ENCODE data around the gene MCM3AP. TPM values are rescaled to one million over a fixed set of nuclear protein-coding genes. Genes with fewer than 3 reads are reported as not detected.
"Not testable (repeated sequence)": the region's sequence is repeated elsewhere in the genome, so short reads cannot be mapped to it uniquely, and the experiment has no call there.

Gene MCM3AP
- total RNA-seq, 1 donor from 2014 or later, result 138 TPM

GRCh38 chr21:46223661-46224060 lies 61.8 kb downstream of the MCM3AP start:
- H3K36me3 Mint-ChIP-seq (ENCODE audit: low read depth), result peaks cover 33% of the 10 kb centered on the region
- intact Hi-C loops (cut with micrococcal nuclease); DNase-seq (ENCODE audit: low spot score); H3K27me3 Mint-ChIP-seq (ENCODE audit: low read depth); H3K9me3 Mint-ChIP-seq; H3K27ac Mint-ChIP-seq; H3K4me3 Mint-ChIP-seq (ENCODE audit: low read depth): not testable (repeated sequence)
- peaks cover 25% of the 10 kb centered on the region for H3K4me1 Mint-ChIP-seq (ENCODE audit: low read depth)

GRCh38 chr21:46223217-46223616 lies 62.2 kb downstream of the MCM3AP start:
- H3K4me1 Mint-ChIP-seq (ENCODE audit: low read depth), result peaks cover 25% of the 10 kb centered on the region
- H3K27me3 Mint-ChIP-seq (ENCODE audit: low read depth), result no peaks in the 10 kb centered on the region
- peaks cover 33% of the 10 kb centered on the region for H3K36me3 Mint-ChIP-seq (ENCODE audit: low read depth)
- no peak overlapping the region for H3K27ac Mint-ChIP-seq
- H3K4me3 Mint-ChIP-seq (ENCODE audit: low read depth), result no peak overlapping the region
- H3K9me3 Mint-ChIP-seq, result no peaks in the 10 kb centered on the region
- DNase-seq (ENCODE audit: low spot score), result no peak
- intact Hi-C loops (cut with micrococcal nuclease), result no loop called here

GRCh38 chr21:46222436-46223116 lies 62.8 kb downstream of the MCM3AP start:
- Mint-ChIP-seq H3K9me3 (no peaks in the 10 kb centered on the region), H3K27ac (no peak overlapping the region), H3K27me3 (ENCODE audit: low read depth) (no peaks in the 10 kb centered on the region), H3K36me3 (ENCODE audit: low read depth) (peaks cover 33% of the 10 kb centered on the region), H3K4me1 (ENCODE audit: low read depth) (peaks cover 21% of the 10 kb centered on the region), H3K4me3 (ENCODE audit: low read depth) (no peak overlapping the region)
- no peak for DNase-seq (ENCODE audit: low spot score)
- intact Hi-C loops (cut with micrococcal nuclease), result no loop called here

- H3K27ac Mint-ChIP-seq, result no peak overlapping the region
- no peaks in the 10 kb centered on the region for H3K27me3 Mint-ChIP-seq (ENCODE audit: low read depth)
These were observed 63.6 kb downstream of the MCM3AP start for GRCh38 chr21:46221664-46222435.

GRCh38 chr21:46220847-46221246 lies 64.6 kb downstream of the MCM3AP start:
- H3K27me3 Mint-ChIP-seq (ENCODE audit: low read depth), result no peaks in the 10 kb centered on the region
- H3K27ac Mint-ChIP-seq, result no peak overlapping the region
- no peak for DNase-seq (ENCODE audit: low spot score)
- H3K36me3 Mint-ChIP-seq (ENCODE audit: low read depth), result peaks cover 30% of the 10 kb centered on the region
- no peak overlapping the region for H3K4me3 Mint-ChIP-seq (ENCODE audit: low read depth)
- H3K9me3 Mint-ChIP-seq, result no peaks in the 10 kb centered on the region
- intact Hi-C loops (cut with micrococcal nuclease), result no loop called here
- peaks cover 5% of the 10 kb centered on the region for H3K4me1 Mint-ChIP-seq (ENCODE audit: low read depth)

More at GRCh38 chr21:46221664-46222435, 63.6 kb downstream of the MCM3AP start:
- peaks cover 33% of the 10 kb centered on the region for H3K36me3 Mint-ChIP-seq (ENCODE audit: low read depth)
- DNase-seq (ENCODE audit: low spot score), result no peak
- no peaks in the 10 kb centered on the region for H3K9me3 Mint-ChIP-seq
- intact Hi-C loops (cut with micrococcal nuclease), result no loop called here
- no peak overlapping the region for H3K4me3 Mint-ChIP-seq (ENCODE audit: low read depth)
- peaks cover 14% of the 10 kb centered on the region for H3K4me1 Mint-ChIP-seq (ENCODE audit: low read depth)

GRCh38 chr21:46220275-46220810 lies 65.1 kb downstream of the MCM3AP start:
- intact Hi-C loops (cut with micrococcal nuclease), result no loop called here
- H3K4me1 Mint-ChIP-seq (ENCODE audit: low read depth), result no peaks in the 10 kb centered on the region
- no peak overlapping the region for H3K27ac Mint-ChIP-seq
- no peak overlapping the region for H3K4me3 Mint-ChIP-seq (ENCODE audit: low read depth)
- peaks cover 25% of the 10 kb centered on the region for H3K36me3 Mint-ChIP-seq (ENCODE audit: low read depth)
- H3K9me3 Mint-ChIP-seq, result no peaks in the 10 kb centered on the region
- no peak for DNase-seq (ENCODE audit: low spot score)
- H3K27me3 Mint-ChIP-seq (ENCODE audit: low read depth), result no peaks in the 10 kb centered on the region

- DNase-seq (ENCODE audit: low spot score), result no peak
- no peaks in the 10 kb centered on the region for H3K4me1 Mint-ChIP-seq (ENCODE audit: low read depth)
These were observed 65.7 kb downstream of the MCM3AP start for GRCh38 chr21:46219591-46220239.

GRCh38 chr21:46218906-46219590 lies 66.4 kb downstream of the MCM3AP start:
- Mint-ChIP-seq H3K4me1 (ENCODE audit: low read depth) (no peaks in the 10 kb centered on the region), H3K27ac (no peak overlapping the region), H3K9me3 (no peaks in the 10 kb centered on the region), H3K27me3 (ENCODE audit: low read depth) (no peaks in the 10 kb centered on the region), H3K4me3 (ENCODE audit: low read depth) (no peak overlapping the region), H3K36me3 (ENCODE audit: low read depth) (peaks cover 21% of the 10 kb centered on the region)
- intact Hi-C loops (cut with micrococcal nuclease), result no loop called here
- DNase-seq (ENCODE audit: low spot score), result no peak

More at GRCh38 chr21:46219591-46220239, 65.7 kb downstream of the MCM3AP start:
- intact Hi-C loops (cut with micrococcal nuclease), result no loop called here
- Mint-ChIP-seq H3K27me3 (ENCODE audit: low read depth) (no peaks in the 10 kb centered on the region), H3K36me3 (ENCODE audit: low read depth) (peaks cover 25% of the 10 kb centered on the region), H3K27ac (no peak overlapping the region), H3K4me3 (ENCODE audit: low read depth) (no peak overlapping the region), H3K9me3 (no peaks in the 10 kb centered on the region)

GRCh38 chr21:46217511-46218196 lies 67.8 kb downstream of the MCM3AP start:
- H3K36me3 Mint-ChIP-seq (ENCODE audit: low read depth), result peaks cover 22% of the 10 kb centered on the region
- no peaks in the 10 kb centered on the region for H3K9me3 Mint-ChIP-seq
- H3K27me3 Mint-ChIP-seq (ENCODE audit: low read depth), result no peaks in the 10 kb centered on the region
- intact Hi-C loops (cut with micrococcal nuclease), result no loop called here
- H3K4me3 Mint-ChIP-seq (ENCODE audit: low read depth), result no peak overlapping the region
- H3K27ac Mint-ChIP-seq, result no peak overlapping the region
- no peak for DNase-seq (ENCODE audit: low spot score)
- no peaks in the 10 kb centered on the region for H3K4me1 Mint-ChIP-seq (ENCODE audit: low read depth)

- H3K4me3 Mint-ChIP-seq (ENCODE audit: low read depth), result no peak overlapping the region
- H3K27me3 Mint-ChIP-seq (ENCODE audit: low read depth), result no peaks in the 10 kb centered on the region
- intact Hi-C loops (cut with micrococcal nuclease), result no loop called here
- H3K4me1 Mint-ChIP-seq (ENCODE audit: low read depth), result no peaks in the 10 kb centered on the region
- H3K9me3 Mint-ChIP-seq, result no peaks in the 10 kb centered on the region
- no peak overlapping the region for H3K27ac Mint-ChIP-seq
- DNase-seq (ENCODE audit: low spot score), result no peak
- peaks cover 15% of the 10 kb centered on the region for H3K36me3 Mint-ChIP-seq (ENCODE audit: low read depth)
These were observed 69.2 kb downstream of the MCM3AP start for GRCh38 chr21:46216132-46216747.

GRCh38 chr21:46215436-46216131 lies 69.8 kb downstream of the MCM3AP start:
- intact Hi-C loops (cut with micrococcal nuclease), result no loop called here
- Mint-ChIP-seq H3K27ac (no peak overlapping the region), H3K27me3 (ENCODE audit: low read depth) (no peaks in the 10 kb centered on the region), H3K4me3 (ENCODE audit: low read depth) (no peak overlapping the region), H3K4me1 (ENCODE audit: low read depth) (no peaks in the 10 kb centered on the region), H3K36me3 (ENCODE audit: low read depth) (peaks cover 12% of the 10 kb centered on the region), H3K9me3 (no peaks in the 10 kb centered on the region)
- no peak for DNase-seq (ENCODE audit: low spot score)

All from activated T-helper 2 cell treated with anti-CD3 and anti-CD28 coated beads, Interferon-gamma antibody, Interleukin-2, Interleukin-4, amounts not matched to agents 10 μg/mL and 5 μg/mL and 100 μg/mL, durations not matched to agents 14 hours and 24 hours and 36 hours (primary cell).